ELF-1 (cell line): ENCODE data around the gene KRTAP5-9.
"Not testable (repeated sequence)": the region's sequence is repeated elsewhere in the genome, so short reads cannot be mapped to it uniquely, and the experiment has no call there.

Source experiments
- DNase-seq: peaks from one replicate; pipeline ENCODE4 v3.0.0-alpha.2; 2016; ENCODE audit warnings: low read depth, low spot score

KRTAP5-9 gene

GRCh38 chr11:71582969-71583368 is 34.7 kb downstream of the KRTAP5-9 start:
- not testable (repeated sequence) for DNase-seq

DNA sequence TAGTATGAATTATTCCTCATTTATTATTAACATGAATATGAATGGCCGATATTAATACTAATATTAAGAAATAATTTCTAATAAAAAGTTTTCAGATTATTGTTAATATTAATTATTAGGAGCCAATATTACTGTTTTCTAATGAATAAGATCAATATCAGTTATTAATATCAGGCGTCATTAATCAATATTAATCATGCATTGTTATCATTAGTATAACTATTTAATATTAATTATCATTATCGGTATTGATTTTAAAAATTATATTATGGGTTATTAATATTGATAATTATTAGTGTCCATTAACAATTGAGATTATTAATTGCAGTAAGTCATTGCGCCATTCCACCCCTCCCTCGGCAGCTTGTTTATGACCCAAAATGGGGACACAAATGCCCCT is 37.5 kb downstream of the KRTAP5-9 start:
- DNase-seq = not testable (repeated sequence)

GRCh38 chr11:71588314-71588713 is 40.1 kb downstream of the KRTAP5-9 start:
- DNase-seq = peak; percentile 90

- peak; percentile 76 for DNase-seq
Observed at GRCh38 chr11:71588822-71589545, 40.8 kb downstream of the KRTAP5-9 start.

GRCh38 chr11:71589546-71589920 is 41.3 kb downstream of the KRTAP5-9 start:
- DNase-seq = not testable (repeated sequence)
